ENCODE results near the gene BTD.
A peak's percentile ranks its signal among the peaks of the same experiment; 100 is the strongest.

The BTD gene

GRCh38 chr3:15635121-15635661 is 33.6 kb downstream of the BTD start:
- no peak for TF ChIP-seq CTCF (IDR thresholded peaks at IDR 0.05; ENCODE audit: low read depth, low read length)
- peak; percentile 96 for DNase-seq (ENCODE audit: low read depth, low spot score)
- in situ Hi-C loops (cut with HindIII; ENCODE audit: low sequenced_read_pairs), result no loop called here
- no peak overlapping the region for H3K4me3 ChIP-seq (ENCODE audit: low read depth, low read length)

GRCh38 chr3:15636028-15636709 is 34.6 kb downstream of the BTD start:
- TF ChIP-seq CTCF (IDR thresholded peaks at IDR 0.05; ENCODE audit: low read depth, low read length), result no peak
- in situ Hi-C loops (cut with HindIII; ENCODE audit: low sequenced_read_pairs), result no loop called here
- peak; percentile 92 for DNase-seq (ENCODE audit: low read depth, low spot score)
- no peak overlapping the region for H3K4me3 ChIP-seq (ENCODE audit: low read depth, low read length)

- in situ Hi-C loops (cut with HindIII; ENCODE audit: low sequenced_read_pairs), result no loop called here
- no peak overlapping the region for H3K4me3 ChIP-seq (ENCODE audit: low read depth, low read length)
- TF ChIP-seq CTCF (IDR thresholded peaks at IDR 0.05; ENCODE audit: low read depth, low read length), result no peak
- peak; percentile 22 for DNase-seq (ENCODE audit: low read depth, low spot score)
Observed at GRCh38 chr3:15637131-15637951, 35.8 kb downstream of the BTD start.

GRCh38 chr3:15638193-15638890 is 36.8 kb downstream of the BTD start:
- TF ChIP-seq CTCF (IDR thresholded peaks at IDR 0.05; ENCODE audit: low read depth, low read length), result no peak
- in situ Hi-C loops (cut with HindIII; ENCODE audit: low sequenced_read_pairs), result no loop called here
- H3K4me3 ChIP-seq (ENCODE audit: low read depth, low read length), result no peak overlapping the region
- DNase-seq (ENCODE audit: low read depth, low spot score), result peak; percentile 23

- no peak for DNase-seq (ENCODE audit: low read depth, low spot score)
- TF ChIP-seq CTCF (IDR thresholded peaks at IDR 0.05; ENCODE audit: low read depth, low read length), result no peak
- no peak overlapping the region for H3K4me3 ChIP-seq (ENCODE audit: low read depth, low read length)
- in situ Hi-C loops (cut with HindIII; ENCODE audit: low sequenced_read_pairs), result no loop called here
Observed at GRCh38 chr3:15638891-15639262, 37.3 kb downstream of the BTD start.

GRCh38 chr3:15645246-15645645 is 43.7 kb downstream of the BTD start:
- no peak overlapping the region for H3K4me3 ChIP-seq (ENCODE audit: low read depth, low read length)
- no peak for TF ChIP-seq CTCF (IDR thresholded peaks at IDR 0.05; ENCODE audit: low read depth, low read length)
- in situ Hi-C loops (cut with HindIII; ENCODE audit: low sequenced_read_pairs), result no loop called here
- DNase-seq (ENCODE audit: low read depth, low spot score), result no peak
